NCI-H146 treated with DMSO at 0.1 percent for 48 hours (cell line): ENCODE measurements around the gene PGM2.
"Not testable (repeated sequence)": the region's sequence is repeated elsewhere in the genome, so short reads cannot be mapped to it uniquely, and the experiment has no call there.

Experiments
- DNase-seq: peaks from one replicate; lab custom pipeline; 2025; ENCODE audit not compliant: unreplicated experiment; lab: John Stamatoyannopoulos, UW

The PGM2 gene

DNA sequence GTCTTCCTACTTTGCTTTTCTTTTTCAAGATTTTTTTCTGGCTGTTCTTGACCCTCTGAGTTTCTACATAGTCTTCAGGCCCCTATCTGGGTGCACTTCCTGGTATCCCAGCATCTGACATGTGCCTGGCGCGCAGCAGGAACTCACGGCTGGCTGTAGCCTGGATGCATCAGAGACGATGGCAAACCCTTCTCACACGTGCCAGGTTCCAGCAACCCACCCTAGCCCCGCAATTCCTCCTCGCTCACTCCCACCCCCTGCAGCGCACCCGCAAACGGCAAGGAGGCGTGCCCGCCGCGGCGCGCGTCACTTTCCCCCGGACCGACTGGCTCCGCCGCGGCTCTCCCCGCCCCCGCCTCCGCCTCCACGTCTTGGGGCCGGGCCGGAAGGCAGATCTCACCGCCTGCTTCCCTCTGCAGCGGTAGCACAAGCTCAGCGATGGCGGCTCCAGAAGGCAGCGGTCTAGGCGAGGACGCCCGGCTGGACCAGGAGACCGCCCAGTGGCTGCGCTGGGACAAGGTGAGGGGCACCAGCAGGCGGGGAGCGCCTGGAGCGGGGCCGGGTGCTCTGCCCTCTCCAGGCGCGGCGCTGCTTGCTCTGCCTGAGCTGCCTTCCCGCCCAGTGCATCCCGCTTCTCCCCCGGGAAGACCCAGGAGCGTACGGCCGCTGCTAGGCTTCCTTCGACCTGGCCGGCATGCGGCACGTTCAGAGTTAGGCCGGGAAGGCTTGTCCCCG is at the start of gene PGM2:
Gene PGM2, plus strand, starts transcription at position 392 of the 735 bp plus-strand sequence. Its CDS starts 47 bp downstream, at position 439.
- peak; percentile 84 for DNase-seq

DNA sequence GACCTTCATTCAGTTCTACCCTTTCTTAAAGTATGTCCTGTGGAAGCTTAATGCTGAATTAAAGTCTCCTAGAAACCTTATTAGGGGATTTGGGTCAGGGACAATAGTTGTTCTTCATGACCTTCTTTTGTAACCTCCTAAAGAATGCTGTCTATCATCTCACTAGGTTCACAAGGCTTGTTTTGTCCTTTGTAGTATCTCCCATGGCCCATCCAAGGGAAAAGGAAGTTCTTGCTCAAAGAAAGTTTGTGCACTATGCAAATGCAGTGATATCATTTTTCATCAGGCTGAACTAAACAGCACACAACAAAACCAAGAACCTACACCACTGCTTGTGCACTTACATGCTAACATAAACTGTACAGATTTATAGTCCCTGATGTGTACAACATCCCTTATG is 46.6 kb upstream of the PGM2 start:
- no peak for DNase-seq

DNA sequence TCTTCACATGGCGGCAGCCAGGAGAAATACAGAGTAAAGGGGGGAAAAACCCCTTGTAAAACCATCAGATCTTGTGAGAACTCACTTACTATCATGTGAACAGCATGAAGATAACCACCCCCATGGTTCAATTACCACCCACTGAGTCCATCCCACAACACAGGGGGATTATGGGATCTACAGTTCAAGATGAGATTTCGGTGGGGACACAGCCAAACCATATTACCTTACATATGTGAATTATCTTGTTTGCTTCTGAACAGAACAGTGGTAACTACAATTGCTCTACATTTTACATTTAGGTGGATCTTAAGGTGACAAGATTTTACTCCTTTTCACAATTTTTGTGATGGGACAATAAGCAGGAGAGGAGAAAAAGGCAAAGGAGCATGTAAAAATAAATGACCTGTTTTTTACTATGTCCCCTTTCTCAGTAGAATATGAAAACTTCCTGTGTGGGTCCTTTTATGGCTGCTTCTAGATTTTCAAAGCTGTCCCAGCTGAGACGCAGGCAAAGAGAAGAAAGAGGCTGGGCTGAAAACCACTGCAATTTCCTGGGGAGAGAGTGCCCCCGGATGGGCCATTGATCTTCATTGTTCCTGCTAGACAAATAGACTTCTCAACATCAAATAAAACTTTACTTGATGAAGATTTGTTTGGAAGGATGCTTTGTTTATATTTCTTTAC is 45.9 kb upstream of the PGM2 start:
- no peak for DNase-seq

DNA sequence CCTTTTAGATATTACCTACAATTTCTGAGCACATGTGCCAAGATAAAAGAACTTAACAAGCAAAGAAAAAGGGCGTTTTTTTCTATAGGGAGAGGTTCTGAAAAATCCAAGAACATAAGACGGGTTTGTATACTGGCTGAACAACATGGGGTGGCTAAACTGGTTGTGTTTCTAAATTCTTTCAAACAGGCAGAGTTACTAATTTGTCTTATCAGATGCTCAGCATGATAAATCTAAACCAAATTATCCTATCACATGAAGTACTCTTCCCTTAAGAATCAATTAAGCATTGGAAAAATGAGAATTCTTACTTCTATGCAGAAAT is 45.4 kb upstream of the PGM2 start:
- no peak for DNase-seq

DNA sequence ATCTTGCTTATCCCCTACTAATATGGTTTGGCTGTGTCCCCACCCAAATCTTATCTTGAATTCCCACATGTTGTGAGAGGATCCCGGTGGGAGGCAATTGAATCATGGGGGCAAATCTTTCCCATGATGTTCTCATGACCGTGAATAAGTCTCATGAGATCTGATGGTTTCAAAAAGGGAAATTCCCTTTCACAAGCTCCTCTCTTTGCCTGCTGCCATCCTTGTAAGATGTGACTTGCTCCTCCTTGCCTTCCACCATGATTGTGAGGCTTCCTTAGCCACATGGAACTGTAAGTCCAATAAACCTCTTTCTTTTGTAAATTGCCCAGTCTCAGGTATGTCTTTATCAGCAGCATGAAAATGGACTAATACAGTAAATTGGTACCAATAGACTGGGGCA is 40.2 kb upstream of the PGM2 start:
- DNase-seq: not testable (repeated sequence)

DNA sequence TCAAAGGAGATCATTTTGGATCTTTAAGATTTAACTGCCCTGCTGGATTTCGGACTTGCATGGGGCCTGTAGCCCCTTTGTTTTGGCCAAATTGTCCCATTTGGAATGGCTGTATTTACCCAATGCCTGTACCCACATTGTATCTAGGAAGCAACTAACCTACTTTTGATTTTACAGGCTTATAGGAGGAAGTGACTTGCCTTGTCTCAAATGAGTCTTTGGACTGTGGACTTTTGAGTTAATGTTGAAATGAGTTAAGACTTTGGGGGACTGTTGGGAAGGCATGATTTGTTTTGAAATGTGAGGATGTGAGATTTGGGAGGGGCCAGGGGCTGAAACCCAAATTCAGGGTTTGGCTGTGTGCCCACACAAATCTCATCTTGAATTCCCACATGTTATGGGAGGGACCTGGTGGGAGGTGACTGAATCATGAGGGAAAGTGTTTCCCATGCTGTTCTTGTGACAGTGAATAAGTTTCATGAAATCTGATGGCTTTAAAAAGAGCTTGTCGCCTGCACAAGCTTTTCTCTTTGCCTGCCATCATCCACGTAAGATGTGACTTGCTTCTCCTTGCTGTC is 38.5 kb upstream of the PGM2 start:
- not testable (repeated sequence) for DNase-seq

DNA sequence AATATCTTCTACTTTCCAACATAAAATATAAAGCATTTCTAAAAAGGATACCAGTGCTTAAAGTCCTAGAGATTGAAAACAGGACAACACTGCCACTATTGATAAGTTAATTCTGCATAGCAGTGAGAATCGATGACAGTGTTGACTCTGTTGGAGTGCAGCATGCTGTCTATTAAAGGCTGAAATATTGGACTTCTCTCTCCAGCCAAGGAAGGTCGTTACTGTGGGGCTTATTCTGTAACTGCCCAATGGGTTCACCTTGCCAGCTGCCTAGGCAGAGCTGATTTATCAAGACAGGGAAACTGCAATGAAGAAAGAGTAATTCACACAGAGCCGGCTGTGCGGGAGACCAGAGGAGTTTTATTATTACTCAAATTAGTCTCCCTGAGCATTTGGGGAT is 37.7 kb upstream of the PGM2 start:
- no peak for DNase-seq

DNA sequence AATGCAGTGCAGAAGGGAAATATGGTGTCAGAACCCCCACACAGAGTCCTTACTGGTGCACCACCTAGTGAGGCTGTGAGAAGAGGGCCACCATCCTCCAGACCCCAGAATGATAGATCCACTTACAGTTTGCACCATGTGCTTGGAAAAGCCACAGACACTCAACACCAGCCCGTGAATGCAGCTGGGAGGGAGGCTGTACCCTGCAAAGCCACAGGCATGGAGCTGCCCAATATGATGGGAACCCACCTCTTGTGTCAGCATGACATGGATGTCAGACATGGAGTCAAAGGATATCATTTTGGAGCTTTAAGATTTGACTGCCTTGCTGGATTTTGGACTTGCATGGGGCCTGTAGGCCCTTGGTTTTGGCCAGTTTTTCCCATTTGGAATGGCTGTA is 34.2 kb upstream of the PGM2 start:
- DNase-seq: no peak

DNA sequence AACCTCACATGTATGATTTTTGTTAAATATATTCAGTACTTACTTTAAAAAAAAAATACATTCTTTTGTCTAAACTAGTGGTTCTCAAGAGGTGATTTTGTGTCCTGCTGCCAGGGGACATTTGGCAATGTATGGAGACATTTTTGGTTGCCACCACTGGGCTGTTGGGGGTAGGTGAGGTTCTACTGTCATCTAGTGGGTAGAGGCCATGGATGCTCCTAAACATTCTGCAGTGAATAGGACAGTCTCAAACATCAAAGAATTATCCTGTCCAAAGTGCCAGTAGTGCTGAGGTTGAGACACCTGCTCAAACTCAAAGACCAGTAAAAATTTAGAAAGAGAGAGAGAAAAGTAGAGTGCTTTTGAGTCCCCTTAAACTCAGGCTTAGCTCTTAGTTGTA is 32.9 kb upstream of the PGM2 start:
- no peak for DNase-seq

DNA sequence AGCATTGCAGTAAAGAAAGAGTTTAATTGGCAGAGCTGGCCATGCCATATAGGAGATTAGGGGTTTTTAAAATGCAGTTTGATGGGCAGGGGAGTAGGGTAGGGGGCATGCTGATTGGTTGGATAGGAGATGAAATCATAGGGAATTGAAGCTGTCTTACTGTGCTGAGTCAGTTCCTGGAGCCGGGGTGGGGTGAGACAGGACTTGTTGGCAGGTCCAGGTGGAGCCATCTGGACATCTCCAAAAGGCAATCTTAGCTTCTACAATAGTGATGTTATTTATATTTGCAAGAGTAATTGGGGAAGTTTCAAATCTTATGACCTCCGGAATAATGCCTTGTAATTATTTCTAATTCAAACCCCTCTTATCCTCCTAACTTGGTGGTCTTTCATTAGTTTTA is 32.4 kb upstream of the PGM2 start:
- DNase-seq: no peak

DNA sequence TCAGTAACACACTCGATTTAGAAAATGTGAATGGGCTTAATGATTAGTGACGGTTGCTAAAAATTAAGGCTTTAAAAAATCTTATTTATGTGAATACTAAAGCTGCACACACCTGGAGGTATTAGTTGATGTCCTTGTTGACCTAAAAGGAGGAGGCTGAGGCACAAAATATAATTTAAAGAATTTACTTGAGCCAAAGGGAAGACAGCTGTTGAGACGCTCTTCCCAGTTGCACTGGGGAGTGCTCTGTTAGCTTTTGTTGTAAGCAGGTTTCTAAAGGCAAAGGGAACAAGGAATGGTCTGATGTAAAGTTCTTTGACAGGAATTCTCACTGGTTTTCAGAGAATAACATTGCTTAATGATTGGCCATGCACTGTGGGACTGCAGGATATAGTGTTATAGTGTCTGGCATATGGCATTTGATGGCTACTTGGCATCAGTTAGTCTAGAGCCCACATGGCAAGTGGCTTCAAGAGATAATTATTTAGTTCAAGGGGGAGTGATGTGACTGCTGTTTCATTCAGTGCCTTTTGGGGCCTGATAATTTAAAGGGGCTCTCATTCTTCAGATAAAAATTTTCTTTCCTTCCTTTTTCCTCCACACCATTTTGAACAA is 30.8 kb upstream of the PGM2 start:
- DNase-seq: no peak

DNA sequence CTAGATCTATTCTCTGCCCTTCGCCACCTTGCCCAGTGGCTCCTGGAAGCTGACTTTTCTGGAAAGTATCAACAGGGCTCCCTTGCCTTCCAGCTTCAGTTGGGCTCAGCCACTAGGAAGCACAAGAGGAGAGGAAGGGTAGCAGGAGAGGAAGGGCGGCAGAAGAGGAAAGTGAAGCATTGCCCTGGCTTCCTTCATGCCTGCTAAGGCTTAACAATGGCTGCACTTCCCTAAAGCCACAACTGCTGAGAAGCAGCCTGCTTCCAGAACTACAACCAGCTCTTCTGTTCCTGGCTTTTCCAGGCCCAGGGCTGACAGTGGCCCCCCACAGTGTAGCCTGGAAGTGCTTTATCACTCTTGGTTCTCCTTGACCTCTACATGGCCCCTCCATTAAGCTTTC is 29.1 kb upstream of the PGM2 start:
- no peak for DNase-seq

DNA sequence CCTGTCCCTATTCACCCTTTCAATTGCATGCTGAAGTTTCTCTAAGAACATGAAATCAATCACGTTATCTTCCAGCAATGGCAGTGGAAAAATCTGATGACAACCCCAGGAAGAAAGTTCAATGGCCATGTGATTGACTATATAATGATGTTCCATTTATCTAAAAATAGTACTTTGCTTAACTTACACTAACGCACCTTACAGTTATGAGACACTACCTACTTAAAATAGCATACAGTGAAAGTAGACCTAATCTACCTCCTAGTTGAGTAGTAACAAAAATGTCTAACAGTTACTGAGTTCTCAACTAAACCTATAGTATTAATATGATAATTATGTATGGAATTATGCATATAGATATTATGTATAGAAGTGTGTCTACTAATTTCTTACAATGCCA is 28.6 kb upstream of the PGM2 start:
- DNase-seq: no peak

DNA sequence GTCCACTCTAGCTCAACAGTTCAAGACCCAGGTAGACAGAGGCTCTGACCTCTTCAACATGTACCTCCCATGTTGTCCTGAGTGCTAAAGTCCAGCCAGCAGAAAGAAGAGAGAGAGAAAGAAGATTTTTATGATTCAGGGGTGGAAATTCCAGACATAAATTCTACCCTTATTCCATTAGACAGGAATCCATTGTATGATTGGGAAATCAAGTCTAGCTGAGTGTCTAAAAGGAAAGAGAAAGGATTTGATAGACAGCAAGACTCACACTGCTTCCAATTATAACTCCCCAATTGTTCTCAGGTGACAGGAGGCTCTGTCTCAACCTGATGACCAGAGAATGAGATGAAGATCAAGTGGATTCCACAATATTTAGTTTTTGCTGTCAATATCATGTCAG is 27.9 kb upstream of the PGM2 start:
- no peak for DNase-seq

DNA sequence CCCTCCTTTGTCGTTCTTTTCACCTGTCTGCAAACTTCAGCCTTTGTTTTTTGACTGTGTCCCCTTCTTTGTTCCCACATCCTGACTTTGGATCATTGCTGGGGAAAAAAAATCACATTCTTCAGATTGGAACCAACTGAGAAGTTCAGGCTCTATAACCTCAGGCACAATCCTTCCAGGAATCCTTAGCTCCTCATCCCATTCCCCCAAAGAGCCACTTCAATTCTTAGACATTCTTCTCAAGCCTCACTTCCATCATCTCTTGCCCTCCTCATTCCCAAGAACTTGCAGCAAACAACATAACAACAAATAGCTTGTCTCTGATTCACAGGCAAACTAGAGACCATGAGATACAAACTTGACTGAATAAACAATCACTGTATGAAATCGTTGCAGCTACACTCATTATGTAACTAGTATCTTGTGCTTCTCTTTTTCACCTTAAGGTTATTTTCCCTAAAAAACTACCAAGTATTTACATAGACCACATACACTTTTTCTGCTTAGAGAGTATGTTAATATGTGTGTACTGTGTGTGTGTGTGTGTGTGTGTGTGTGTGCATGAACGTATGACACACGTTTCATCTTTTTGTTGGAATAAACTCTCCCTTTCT is 26.4 kb upstream of the PGM2 start:
- no peak for DNase-seq

DNA sequence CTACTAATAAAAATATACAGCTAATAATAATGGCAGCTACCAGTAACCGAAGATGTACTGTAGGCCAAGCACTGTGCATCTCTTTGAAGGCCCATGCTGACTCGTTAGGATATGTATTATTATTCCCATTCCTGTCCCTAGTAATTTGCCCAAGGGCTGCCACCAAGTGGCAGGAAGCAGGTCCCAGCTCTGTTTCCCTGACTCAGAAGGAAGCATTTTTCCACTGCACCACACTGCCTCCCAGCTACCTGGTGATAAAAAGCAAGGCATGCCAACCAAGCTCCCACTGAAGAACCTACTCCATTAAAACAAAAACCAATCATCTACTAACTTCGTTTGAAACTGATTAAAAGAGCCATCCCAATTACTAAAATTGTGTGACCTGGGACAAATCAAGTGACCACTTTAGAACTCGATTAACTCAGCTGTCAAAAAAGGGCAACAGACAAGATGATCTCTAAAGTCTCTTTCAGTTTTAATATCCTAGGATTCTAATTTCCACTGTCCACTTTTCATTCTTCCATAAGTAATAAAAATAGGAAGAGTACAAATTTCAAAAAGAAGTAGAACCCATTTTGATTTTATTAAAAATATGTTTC is 24.3 kb upstream of the PGM2 start:
- peak; percentile 68 for DNase-seq

DNA sequence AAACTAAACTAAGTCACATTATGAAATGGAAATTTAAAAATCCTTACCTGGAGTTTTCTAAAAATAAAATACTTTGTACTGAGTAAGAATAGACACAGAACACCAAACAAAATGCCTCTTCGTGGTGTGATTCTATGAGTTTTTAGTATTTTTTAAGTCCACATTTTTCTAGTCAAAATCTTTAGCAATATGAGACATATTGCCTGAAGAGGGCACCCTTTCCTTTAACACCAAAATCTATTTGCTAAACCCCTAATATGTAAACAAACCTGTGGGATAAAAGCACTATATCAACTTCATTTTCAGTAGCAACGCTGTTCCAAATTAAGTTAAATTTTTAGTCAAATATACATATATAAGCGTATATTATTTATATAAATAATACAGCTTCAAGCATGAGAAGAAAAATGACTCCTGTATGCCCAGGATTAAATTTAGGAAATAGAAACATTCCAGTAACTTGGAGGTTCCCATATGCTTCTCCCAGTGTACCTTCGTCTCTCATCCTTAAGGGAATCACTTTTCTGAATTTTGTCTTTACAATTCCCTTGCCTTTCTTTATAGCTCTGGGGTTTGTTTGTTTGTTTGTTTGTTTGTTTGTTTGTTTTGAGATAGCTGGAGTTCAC is 23.0 kb upstream of the PGM2 start:
- peak; percentile 60 for DNase-seq

DNA sequence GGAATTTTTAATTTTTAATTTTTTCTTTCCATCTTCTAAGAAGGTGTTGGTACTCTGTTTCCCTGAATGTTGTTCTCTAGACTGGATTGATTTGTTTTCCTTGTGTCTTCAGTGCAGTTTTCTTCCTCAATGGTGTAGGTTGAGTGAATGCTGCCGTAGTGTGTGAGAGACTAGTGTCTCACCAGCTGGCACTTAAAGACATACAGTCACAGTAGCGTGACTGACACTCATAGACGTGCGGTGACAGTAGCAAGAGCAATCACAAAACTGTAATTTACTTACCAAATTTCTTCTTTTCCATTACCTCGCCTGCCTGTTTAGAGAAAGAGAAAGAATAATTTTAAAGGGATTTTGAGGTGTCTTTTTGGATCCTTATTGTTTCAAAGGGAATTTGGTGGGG is 21.4 kb upstream of the PGM2 start:
- no peak for DNase-seq

DNA sequence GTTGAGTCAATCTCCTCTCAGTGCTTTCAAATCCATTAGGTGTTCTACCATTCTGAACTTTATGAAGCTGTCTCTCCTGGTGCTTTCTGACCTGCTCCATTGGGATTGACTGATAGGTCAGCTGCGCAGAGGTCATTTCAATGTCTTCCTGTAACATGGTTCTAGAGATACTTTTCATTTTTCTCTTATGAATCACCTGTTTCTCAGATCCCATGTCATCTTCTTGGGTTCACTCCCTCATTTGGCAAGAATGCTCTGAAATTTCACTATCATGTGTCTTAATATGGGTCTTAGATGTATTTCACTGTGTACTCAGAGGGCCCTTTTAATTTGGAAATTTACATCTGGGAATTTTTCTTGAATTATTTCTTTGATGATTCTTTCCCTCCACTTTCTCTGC is 13.8 kb upstream of the PGM2 start:
- no peak for DNase-seq

DNA sequence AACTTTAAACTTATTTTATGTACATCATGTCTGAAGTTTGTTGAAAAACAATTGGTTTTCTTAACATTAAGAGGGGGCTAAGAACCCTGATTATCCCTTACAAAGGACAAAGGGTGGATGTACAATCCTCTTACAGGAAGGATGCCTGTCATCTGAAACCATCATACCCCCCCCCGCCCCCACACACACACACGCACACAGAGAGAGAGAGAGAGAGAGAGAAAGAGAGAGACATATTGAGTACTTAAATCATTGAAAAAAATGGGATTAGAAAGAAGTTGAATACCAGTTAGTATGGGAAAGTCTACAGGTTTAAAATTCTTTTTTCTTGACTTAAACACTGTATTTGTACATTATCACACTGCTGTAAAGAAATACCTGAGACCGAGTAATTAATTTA is 10.9 kb upstream of the PGM2 start:
- no peak for DNase-seq

DNA sequence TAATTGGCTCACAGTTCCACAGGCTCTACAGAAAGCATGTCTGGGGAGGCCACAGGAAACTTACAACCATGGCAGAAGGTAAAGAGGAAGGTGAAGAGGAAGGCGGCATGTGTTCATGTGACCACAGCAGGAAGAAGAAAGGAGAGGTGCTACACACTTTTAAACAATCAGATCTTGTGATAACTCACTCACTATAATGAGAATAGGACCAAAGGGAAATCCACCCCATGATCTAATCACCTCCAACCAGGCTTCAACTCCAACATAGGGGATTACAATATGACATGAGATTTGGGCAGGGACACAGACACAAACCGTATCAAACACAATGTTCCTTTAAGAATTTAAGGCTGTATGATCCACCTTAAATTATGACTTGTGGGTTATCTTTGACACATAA is 10.5 kb upstream of the PGM2 start:
- no peak for DNase-seq
